Immature natural killer cell (primary cell): ENCODE data around the gene ARR3. TPM values are rescaled to one million over a fixed set of nuclear protein-coding genes. Genes with fewer than 3 reads are reported as not detected.
"Not testable (repeated sequence)": the region's sequence is repeated elsewhere in the genome, so short reads cannot be mapped to it uniquely, and the experiment has no call there.

Experiments
- DNase-seq, 3 donors: peaks; one replicate each; pipeline ENCODE4 v3.0.0; 2022; ENCODE audit warnings: mixed read lengths in 1 of 3
- H3K27ac Mint-ChIP-seq, 6 donors: one replicate each; pipeline ENCODE4 v1.8.0; 2020; ENCODE audit warnings: mixed read lengths in 6 of 6, mild to moderate bottlenecking in 5 of 6, inconsistent platforms in 4 of 6, moderate library complexity in 3 of 6
- H3K27me3 Mint-ChIP-seq, 3 donors: one replicate each; pipeline ENCODE4 v1.8.0; 2020 to 2021; ENCODE audit warnings: low read depth in 3 of 3, mild to moderate bottlenecking in 3 of 3, mixed read lengths in 3 of 3, moderate library complexity in 3 of 3, inconsistent platforms in 1 of 3
- H3K36me3 Mint-ChIP-seq, 3 donors: one replicate each; pipeline ENCODE4 v1.8.0; 2020; ENCODE audit warnings: mixed read lengths in 3 of 3, inconsistent platforms in 2 of 3, mild to moderate bottlenecking in 2 of 3
- H3K4me1 Mint-ChIP-seq, 2 donors: one replicate each; pipeline ENCODE4 v1.8.0; 2020; ENCODE audit warnings: inconsistent platforms in 2 of 2, mild to moderate bottlenecking in 2 of 2, mixed read lengths in 2 of 2, moderate library complexity in 1 of 2
- H3K4me3 Mint-ChIP-seq, 5 donors: one replicate each; pipeline ENCODE4 v1.8.0; 2020; ENCODE audit warnings: mild to moderate bottlenecking in 5 of 5, mixed read lengths in 5 of 5, inconsistent platforms in 3 of 5, moderate library complexity in 3 of 5
- H3K9me3 Mint-ChIP-seq, 6 donors: one replicate each; pipeline ENCODE4 v1.8.0; 2020; ENCODE audit warnings: mild to moderate bottlenecking in 6 of 6, mixed read lengths in 6 of 6, inconsistent platforms in 4 of 6, moderate library complexity in 3 of 6
- polyA plus RNA-seq, 3 donors: library from polyadenylated mRNA; unstranded; fragments of 300-500 nt; fragmentation: Illumina TruSeq; gene quantifications; one replicate each; pipeline ENCODE4 v1.2.3, GENCODE V29; 2021

ARR3 gene
- not detected for polyA plus RNA-seq

GRCh38 chrX:70268034-70268433 lies at the start of gene ARR3:
TSS of gene ARR3 (plus strand) at chrX:70268334. CDS start at chrX:70269386, 1,052 bp downstream.
- Mint-ChIP-seq H3K4me3 (no peak within 1 kb of the TSS), H3K4me1 (no peaks in the 10 kb centered on the region), H3K36me3 (no peaks in the 10 kb centered on the region), H3K9me3 (no peaks in the 10 kb centered on the region), H3K27ac (no peak within 1 kb of the TSS), H3K27me3 (peaks cover 0 to 7% (median 2%) of the 10 kb centered on the region in 3 donors)
- DNase-seq = no peak

GRCh38 chrX:70219938-70220764 lies 48.0 kb upstream of the ARR3 start:
- no peak for DNase-seq
- Mint-ChIP-seq H3K9me3 (no peaks in the 10 kb centered on the region), H3K27ac (no peak overlapping the region), H3K4me1 (no peaks in the 10 kb centered on the region), H3K27me3 (peaks cover 2 to 7% (median 3%) of the 10 kb centered on the region in 3 donors), H3K4me3 (no peak overlapping the region), H3K36me3 (no peaks in the 10 kb centered on the region)

DNA sequence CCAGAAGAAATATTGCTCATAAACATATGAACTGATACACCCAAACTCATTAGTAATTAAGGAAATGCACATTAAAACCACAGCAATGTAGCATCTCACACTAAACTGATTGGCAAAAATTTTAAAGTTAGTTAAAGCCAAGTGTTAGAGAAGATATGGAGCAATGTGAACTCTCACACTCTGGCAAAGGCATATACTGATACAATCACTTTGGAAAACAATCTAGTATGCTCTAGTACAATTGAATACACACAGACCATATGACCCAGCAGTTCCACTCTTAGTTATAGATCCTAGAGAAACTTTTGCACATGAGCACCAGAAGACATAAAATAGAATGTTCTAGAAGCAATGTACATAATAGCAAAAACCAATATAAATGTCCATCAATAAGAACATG lies 42.1 kb upstream of the ARR3 start:
- no peaks in the 10 kb centered on the region for H3K9me3 Mint-ChIP-seq
- DNase-seq = no peak
- H3K27me3 Mint-ChIP-seq = peaks cover 1 to 5% (median 4%) of the 10 kb centered on the region in 3 donors
- H3K4me1 Mint-ChIP-seq = no peaks in the 10 kb centered on the region
- no peak overlapping the region for H3K4me3 Mint-ChIP-seq
- no peak overlapping the region for H3K27ac Mint-ChIP-seq
- H3K36me3 Mint-ChIP-seq = no peaks in the 10 kb centered on the region

DNA sequence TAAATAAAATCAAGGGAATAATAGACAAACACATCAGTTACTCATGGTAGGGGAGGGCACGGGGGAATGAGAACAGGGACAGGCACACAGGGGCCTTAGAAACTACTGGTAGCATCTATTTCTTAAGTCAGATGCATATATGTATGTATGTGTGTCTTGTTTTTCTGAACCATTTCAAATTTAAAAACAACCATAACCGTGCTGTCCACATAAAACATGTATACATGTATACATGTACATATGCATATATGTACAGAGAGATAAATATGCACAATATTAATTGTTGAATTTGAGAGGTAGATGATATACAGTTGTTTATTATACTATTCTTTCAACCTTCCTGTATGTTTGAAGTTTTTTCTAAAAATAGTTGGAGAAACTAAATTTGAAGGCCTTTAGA lies 41.4 kb upstream of the ARR3 start:
- no peak for DNase-seq
- no peaks in the 10 kb centered on the region for H3K9me3 Mint-ChIP-seq
- no peaks in the 10 kb centered on the region for H3K36me3 Mint-ChIP-seq
- H3K27me3 Mint-ChIP-seq = peaks cover 1 to 5% (median 2%) of the 10 kb centered on the region in 3 donors
- H3K27ac Mint-ChIP-seq = no peak overlapping the region
- H3K4me3 Mint-ChIP-seq = no peak overlapping the region
- H3K4me1 Mint-ChIP-seq = peaks cover 0 to 3% of the 10 kb centered on the region in 2 donors

DNA sequence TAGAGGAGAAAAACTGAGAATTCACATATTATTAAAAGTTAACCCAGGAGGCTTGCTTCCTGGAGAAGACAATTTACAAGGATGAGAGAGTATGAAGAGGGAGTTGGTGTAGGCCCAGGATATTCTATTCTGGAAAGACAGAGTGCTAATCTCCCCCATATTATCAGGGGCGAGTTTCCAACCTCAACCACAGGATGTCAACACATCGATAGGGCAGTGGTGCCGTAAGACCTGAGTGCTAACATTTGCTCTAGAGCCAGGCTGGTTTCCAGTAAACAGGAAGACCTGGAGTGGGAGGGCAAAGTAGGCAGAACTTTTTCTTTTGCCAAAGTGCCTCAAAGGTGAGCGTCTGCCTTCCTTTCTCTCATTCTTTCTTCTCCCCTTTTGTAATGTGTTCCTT lies 36.5 kb upstream of the ARR3 start:
- H3K27me3 Mint-ChIP-seq = peaks cover 0 to 7% (median 3%) of the 10 kb centered on the region in 3 donors
- DNase-seq = no peak
- H3K4me3 Mint-ChIP-seq = no peak overlapping the region
- H3K27ac Mint-ChIP-seq = no peak overlapping the region
- no peaks in the 10 kb centered on the region for H3K9me3 Mint-ChIP-seq
- H3K36me3 Mint-ChIP-seq = no peaks in the 10 kb centered on the region
- H3K4me1 Mint-ChIP-seq = peaks cover 0 to 8% of the 10 kb centered on the region in 2 donors

DNA sequence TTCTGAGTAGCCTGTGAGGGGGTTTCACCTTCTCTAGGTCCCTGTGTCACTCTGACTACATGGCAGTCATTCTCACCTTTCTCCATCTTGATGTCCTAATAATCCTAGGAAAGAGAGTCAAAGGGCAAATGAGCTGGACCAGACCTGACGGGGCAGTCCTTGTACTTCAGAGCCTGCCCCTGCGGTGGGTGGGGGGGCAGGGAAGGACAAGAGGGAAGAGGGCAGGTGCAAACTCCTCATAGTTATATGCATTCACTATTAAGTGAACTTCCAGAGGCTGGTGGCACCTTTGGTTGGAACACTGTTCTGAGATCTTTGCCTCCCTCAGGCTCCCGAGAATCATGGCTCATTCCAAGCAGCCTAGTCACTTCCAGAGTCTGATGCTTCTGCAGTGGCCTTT lies 33.8 kb upstream of the ARR3 start, which contains the start of gene AWAT1:
Gene AWAT1, plus strand, starts transcription at position 301 of the 400 bp plus-strand sequence. Its CDS starts 41 bp downstream, at position 342.
- no peak within 1 kb of the TSS for H3K27ac Mint-ChIP-seq
- H3K9me3 Mint-ChIP-seq = no peaks in the 10 kb centered on the region

DNA sequence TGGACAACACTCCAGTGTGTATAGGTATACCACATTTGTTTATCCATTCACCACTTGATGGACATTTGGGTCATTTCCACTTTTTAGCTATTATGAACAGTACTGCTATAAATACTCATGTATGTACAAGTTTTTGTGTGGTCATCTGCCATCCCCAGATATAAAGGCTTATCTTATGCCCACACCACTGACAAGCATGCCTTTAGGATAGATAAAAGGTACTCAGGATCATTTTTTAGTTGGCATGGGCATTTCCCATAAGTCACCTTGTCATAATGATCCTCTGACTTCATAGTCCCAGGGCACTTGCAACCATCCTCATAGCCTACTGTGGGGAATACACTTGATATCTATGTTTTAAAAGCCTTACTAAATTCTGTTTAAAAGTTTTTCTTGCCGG lies 27.4 kb upstream of the ARR3 start:
- no peaks in the 10 kb centered on the region for H3K36me3 Mint-ChIP-seq
- no peak overlapping the region for H3K27ac Mint-ChIP-seq
- no peak overlapping the region for H3K4me3 Mint-ChIP-seq
- no peak for DNase-seq
- no peaks in the 10 kb centered on the region for H3K9me3 Mint-ChIP-seq
- H3K27me3 Mint-ChIP-seq = peaks cover 0 to 9% (median 3%) of the 10 kb centered on the region in 3 donors
- no peaks in the 10 kb centered on the region for H3K4me1 Mint-ChIP-seq

More for the DNA sequence above, 33.8 kb upstream of the ARR3 start, which contains the start of gene AWAT1:
- no peak within 1 kb of the TSS for H3K4me3 Mint-ChIP-seq
- no peaks in the 10 kb centered on the region for H3K36me3 Mint-ChIP-seq
- DNase-seq = no peak
- H3K4me1 Mint-ChIP-seq = peaks cover 0 to 8% of the 10 kb centered on the region in 2 donors
- peaks cover 0 to 10% (median 3%) of the 10 kb centered on the region in 3 donors for H3K27me3 Mint-ChIP-seq

- Mint-ChIP-seq H3K36me3 (no peaks in the 10 kb centered on the region), H3K27ac (no peak overlapping the region), H3K4me3 (no peak overlapping the region), H3K27me3 (peaks cover 0 to 9% (median 3%) of the 10 kb centered on the region in 3 donors), H3K4me1 (no peaks in the 10 kb centered on the region), H3K9me3 (no peaks in the 10 kb centered on the region)
- no peak for DNase-seq
These were observed 26.6 kb upstream of the ARR3 start for GRCh38 chrX:70241501-70241900.

DNA sequence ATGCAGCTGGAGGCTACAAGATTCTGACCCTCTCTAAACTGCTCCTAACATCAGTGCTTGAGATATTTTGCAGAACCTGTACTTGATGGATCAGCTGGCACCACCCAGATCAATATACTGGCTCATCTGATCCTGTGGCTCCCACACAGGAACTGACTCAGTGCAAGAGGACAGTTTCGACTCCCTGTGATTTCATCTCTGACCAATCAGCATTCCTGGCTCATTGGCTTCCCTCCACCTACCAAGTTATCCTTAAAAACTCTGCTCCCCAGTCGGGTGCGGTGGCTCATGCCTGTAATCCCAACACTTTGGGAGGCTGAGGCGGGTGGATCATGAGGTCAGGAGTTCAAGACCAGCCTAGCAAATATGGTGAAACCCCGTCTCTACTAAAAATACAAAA lies 24.5 kb upstream of the ARR3 start:
- not testable (repeated sequence) for H3K4me1 Mint-ChIP-seq, H3K9me3 Mint-ChIP-seq, H3K27me3 Mint-ChIP-seq, H3K4me3 Mint-ChIP-seq, H3K36me3 Mint-ChIP-seq, H3K27ac Mint-ChIP-seq, DNase-seq

- H3K27me3 Mint-ChIP-seq = peaks cover 0 to 6% (median 3%) of the 10 kb centered on the region in 3 donors
- DNase-seq = no peak
- H3K27ac Mint-ChIP-seq = no peak overlapping the region
- no peaks in the 10 kb centered on the region for H3K9me3 Mint-ChIP-seq
- H3K4me3 Mint-ChIP-seq = no peak overlapping the region
- no peaks in the 10 kb centered on the region for H3K4me1 Mint-ChIP-seq
- H3K36me3 Mint-ChIP-seq = no peaks in the 10 kb centered on the region
These were observed 23.3 kb upstream of the ARR3 start for GRCh38 chrX:70244881-70245280.

DNA sequence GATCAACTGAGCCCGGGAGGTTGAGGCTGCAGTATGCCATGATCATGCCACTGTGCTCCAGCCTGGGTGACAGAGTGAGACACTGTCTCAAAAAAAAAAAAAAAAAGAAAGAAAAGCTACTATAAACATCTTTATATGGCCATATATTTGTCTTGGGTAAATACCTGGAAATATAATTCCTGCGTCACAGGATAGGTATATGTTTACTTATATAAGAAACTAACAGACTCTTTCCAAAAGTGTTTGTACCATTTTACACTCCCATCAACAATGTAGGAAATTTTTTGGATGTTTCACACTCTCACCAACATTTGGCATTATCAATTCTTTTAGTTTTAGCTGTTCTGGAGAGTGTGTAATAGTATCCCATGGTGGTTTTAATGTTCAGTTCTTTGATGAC lies 20.9 kb upstream of the ARR3 start:
- H3K4me3 Mint-ChIP-seq = no peak overlapping the region
- no peaks in the 10 kb centered on the region for H3K9me3 Mint-ChIP-seq
- peaks cover 0 to 2% (median 0%) of the 10 kb centered on the region in 3 donors for H3K36me3 Mint-ChIP-seq
- no peak overlapping the region for H3K27ac Mint-ChIP-seq
- DNase-seq = no peak
- no peaks in the 10 kb centered on the region for H3K4me1 Mint-ChIP-seq
- H3K27me3 Mint-ChIP-seq = peaks cover 0 to 4% (median 0%) of the 10 kb centered on the region in 3 donors

DNA sequence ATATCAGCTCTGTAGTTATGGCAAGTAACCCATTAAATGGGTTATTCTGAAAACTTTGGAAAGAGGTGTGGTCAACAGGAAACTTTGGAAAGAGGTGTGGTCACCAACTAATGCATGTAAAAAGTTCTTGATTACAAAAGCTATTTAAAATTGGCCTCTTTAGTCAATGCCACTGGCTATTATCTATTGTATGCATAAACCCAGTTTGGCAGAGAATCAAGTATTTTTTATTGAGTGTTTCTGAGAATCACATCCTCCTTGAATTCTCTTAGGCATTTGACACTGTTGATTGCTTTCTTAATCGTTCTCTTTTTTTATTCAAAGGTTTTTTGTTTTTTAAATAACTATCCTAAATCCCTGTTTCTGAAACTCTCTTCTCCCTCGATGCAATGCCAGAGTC lies 15.6 kb upstream of the ARR3 start:
- H3K4me1 Mint-ChIP-seq = no peaks in the 10 kb centered on the region
- peaks cover 0 to 14% (median 2%) of the 10 kb centered on the region in 3 donors for H3K36me3 Mint-ChIP-seq
- no peak overlapping the region for H3K4me3 Mint-ChIP-seq
- H3K9me3 Mint-ChIP-seq = no peaks in the 10 kb centered on the region
- H3K27ac Mint-ChIP-seq = no peak overlapping the region
- no peak for DNase-seq
- peaks cover 0 to 4% (median 4%) of the 10 kb centered on the region in 3 donors for H3K27me3 Mint-ChIP-seq

DNA sequence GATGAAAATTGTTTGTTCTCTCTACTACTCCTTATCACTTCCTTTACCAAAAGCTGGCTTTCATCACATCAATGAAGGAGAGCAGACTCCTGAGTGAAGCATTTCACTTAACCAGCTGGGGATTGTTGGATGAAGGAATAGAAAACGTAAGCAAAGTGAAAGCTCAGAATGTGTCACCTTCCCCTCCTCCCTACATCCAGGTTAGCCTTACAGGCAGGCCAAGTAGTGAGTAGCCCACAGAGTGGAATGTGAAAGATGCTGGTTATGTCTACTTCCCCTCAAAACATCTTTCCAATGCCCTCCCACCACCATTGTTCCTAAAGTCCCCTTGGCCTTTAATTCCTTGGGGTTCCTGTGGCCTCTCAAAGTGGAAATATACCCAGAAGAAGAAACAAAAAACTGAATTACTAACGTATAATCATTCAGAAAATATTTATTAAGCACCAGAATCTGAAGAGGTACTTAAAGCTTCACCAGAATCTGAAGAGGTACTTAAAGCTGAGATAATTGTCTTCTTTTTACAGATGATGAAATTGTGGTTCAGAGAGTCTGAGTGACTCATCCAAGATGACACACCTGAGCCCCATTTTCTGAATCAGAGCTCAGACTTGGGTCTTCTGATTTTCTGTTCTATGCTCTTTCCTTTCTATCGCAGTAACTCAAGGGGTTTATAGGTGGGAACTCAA lies 14.6 kb upstream of the ARR3 start:
- no peaks in the 10 kb centered on the region for H3K4me1 Mint-ChIP-seq

DNA sequence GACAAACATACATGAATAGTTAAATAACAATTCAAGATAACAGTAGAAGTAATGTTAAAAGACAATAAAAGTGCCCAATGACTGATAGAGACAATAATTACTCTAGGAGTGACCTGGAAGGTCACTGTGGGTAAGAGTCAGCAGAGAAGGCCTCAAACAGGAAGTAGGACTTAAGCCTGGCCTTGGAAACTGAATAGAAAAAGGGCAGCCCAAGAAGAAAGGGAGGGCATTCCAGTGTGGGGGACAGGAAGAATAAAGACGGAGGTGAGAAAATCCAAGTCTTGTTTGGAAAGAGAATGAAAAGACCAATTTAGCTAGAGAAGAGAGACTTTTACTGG lies 14.1 kb upstream of the ARR3 start:
- no peaks in the 10 kb centered on the region for H3K4me1 Mint-ChIP-seq
- H3K27ac Mint-ChIP-seq = no peak overlapping the region
- H3K9me3 Mint-ChIP-seq = no peaks in the 10 kb centered on the region
- no peak for DNase-seq
- H3K4me3 Mint-ChIP-seq = no peak overlapping the region
- H3K27me3 Mint-ChIP-seq = peaks cover 0 to 4% (median 0%) of the 10 kb centered on the region in 3 donors
- peaks cover 0 to 14% (median 2%) of the 10 kb centered on the region in 3 donors for H3K36me3 Mint-ChIP-seq

More for the DNA sequence above, 14.6 kb upstream of the ARR3 start:
- Mint-ChIP-seq H3K27me3 (peaks cover 0 to 4% (median 0%) of the 10 kb centered on the region in 3 donors), H3K9me3 (no peaks in the 10 kb centered on the region), H3K4me3 (no peak overlapping the region), H3K27ac (no peak overlapping the region), H3K36me3 (peaks cover 0 to 14% (median 2%) of the 10 kb centered on the region in 3 donors)
- no peak for DNase-seq
